GM18867 (cell line): ENCODE measurements around the gene ZNF576.
"Not testable (repeated sequence)": the region's sequence is repeated elsewhere in the genome, so short reads cannot be mapped to it uniquely, and the experiment has no call there.

Experiments used
- ATAC-seq: cut with Tn5 transposase; IDR thresholded peaks from one replicate; pipeline ENCODE4 v1.9.1; 2021; ENCODE audit warnings: mild to moderate bottlenecking, moderate library complexity; ENCODE audit not compliant: unreplicated experiment

Gene ZNF576

GRCh38 chr19:43644181-43644580, 47.8 kb downstream of the ZNF576 start:
- no peak for ATAC-seq

GRCh38 chr19:43648633-43649032, 52.2 kb downstream of the ZNF576 start:
- ATAC-seq = no peak

- no peak for ATAC-seq
Measured at GRCh38 chr19:43649514-43649913, 53.1 kb downstream of the ZNF576 start.

GRCh38 chr19:43650276-43650675, 53.9 kb downstream of the ZNF576 start:
- ATAC-seq = not testable (repeated sequence)
